ENCODE measurements around the gene THEM5.

Gene THEM5

GRCh38 chr1:151816548-151817352 is 36.8 kb downstream of the THEM5 start:
- no peak for DNase-seq

- no peak for DNase-seq
These were observed 37.7 kb downstream of the THEM5 start for GRCh38 chr1:151815716-151816327.

- no peak for DNase-seq
These were observed 38.5 kb downstream of the THEM5 start for GRCh38 chr1:151814971-151815545.

GRCh38 chr1:151814426-151814825 is 39.1 kb downstream of the THEM5 start:
- DNase-seq = no peak

- no peak for DNase-seq
These were observed 40.1 kb downstream of the THEM5 start for GRCh38 chr1:151813271-151813977.

GRCh38 chr1:151811181-151811580 is 42.3 kb downstream of the THEM5 start:
- no peak for DNase-seq

- no peak for DNase-seq
These were observed 43.4 kb downstream of the THEM5 start for GRCh38 chr1:151809985-151810556.

- DNase-seq = no peak
These were observed 44.1 kb downstream of the THEM5 start for GRCh38 chr1:151809290-151809984.

- DNase-seq = no peak
These were observed 45.7 kb downstream of the THEM5 start for GRCh38 chr1:151807766-151808165.

GRCh38 chr1:151807131-151807530 is 46.4 kb downstream of the THEM5 start:
- DNase-seq = no peak

GRCh38 chr1:151806170-151806569 is 47.3 kb downstream of the THEM5 start:
- no peak for DNase-seq

GRCh38 chr1:151805066-151805820 is 48.3 kb downstream of the THEM5 start, which contains the start of gene LINGO4:
TSS of gene LINGO4 (minus strand) at chr1:151805419. CDS start at chr1:151802704, 2,715 bp downstream.
- no peak for DNase-seq

GRCh38 chr1:151803915-151804314 is 49.6 kb downstream of the THEM5 start:
- no peak for DNase-seq

GRCh38 chr1:151803164-151803563 is 50.3 kb downstream of the THEM5 start:
- no peak for DNase-seq

- DNase-seq = no peak
These were observed 51.1 kb downstream of the THEM5 start for GRCh38 chr1:151802372-151802771.

GRCh38 chr1:151801846-151802245 is 51.7 kb downstream of the THEM5 start:
- DNase-seq = no peak

GRCh38 chr1:151801310-151801820 is 52.1 kb downstream of the THEM5 start:
- no peak for DNase-seq

GRCh38 chr1:151800830-151801229 is 52.7 kb downstream of the THEM5 start:
- no peak for DNase-seq

- DNase-seq = no peak
These were observed 54.1 kb downstream of the THEM5 start for GRCh38 chr1:151799179-151800022.

GRCh38 chr1:151798571-151798970 is 54.9 kb downstream of the THEM5 start:
- no peak for DNase-seq
